OCI-LY3 (cell line): Measurements from ENCODE around the gene BPIFB6.

Experiments used
- H2AFZ ChIP-seq: fragments of 200-600, 300-600 bp; shearing (Covaris generic); 2 replicates; pipeline ENCODE4 v1.6.0; 2014; ENCODE audit warnings: antibody characterized with exemption, low read depth, low read length
- H3K27ac ChIP-seq: fragments of 200-600, 300-600 bp; sonication (generic); 2 replicates; pipeline ENCODE4 v1.5.1; 2014; ENCODE audit warnings: mild to moderate bottlenecking, low read length, moderate library complexity, mixed read lengths
- H3K27me3 ChIP-seq: fragments of 200-600, 300-600 bp; sonication (generic); 2 replicates; pipeline ENCODE4 v1.6.1; 2014; ENCODE audit warnings: low read depth, low read length, mixed read lengths
- H3K36me3 ChIP-seq: fragments of 200-600, 300-600 bp; sonication (generic); replicated peaks from 2 replicates; pipeline ENCODE3; 2014; ENCODE audit warnings: low read depth, low read length, mixed read lengths
- H3K4me1 ChIP-seq: fragments of 300-600, 200-600 bp; sonication (generic); 2 replicates; pipeline ENCODE4 v1.6.1; 2014; ENCODE audit warnings: low read length, mixed read lengths
- H3K4me2 ChIP-seq: fragments of 200-600, 300-600 bp; sonication (generic); 2 replicates; pipeline ENCODE4 v1.6.1; 2014; ENCODE audit warnings: low read length, mixed read lengths
- H3K4me3 ChIP-seq: fragments of 300-600, 200-600 bp; sonication (generic); 2 replicates; pipeline ENCODE4 v1.5.1; 2014; ENCODE audit warnings: antibody characterized with exemption, mild to moderate bottlenecking, low read length, moderate library complexity
- H3K79me2 ChIP-seq: fragments of 300-600, 200-600 bp; shearing (Covaris generic); 2 replicates; pipeline ENCODE4 v1.6.1; 2014; ENCODE audit warnings: mild to moderate bottlenecking, low read length, mixed read lengths
- H3K9ac ChIP-seq: fragments of 300-600, 200-600 bp; shearing (Covaris generic); 2 replicates; pipeline ENCODE4 v1.6.0; 2014; ENCODE audit warnings: mild to moderate bottlenecking, low read length, moderate library complexity
- H3K9me3 ChIP-seq: fragments of 200-600, 300-600 bp; shearing (Covaris generic); 2 replicates; pipeline ENCODE4 v1.6.1; 2014; ENCODE audit warnings: low read length, mixed read lengths; ENCODE audit not compliant: insufficient read depth
- H4K20me1 ChIP-seq: fragments of 200-600, 300-600 bp; sonication (generic); 2 replicates; pipeline ENCODE4 v1.6.1; 2016; ENCODE audit warnings: low read length, mixed read lengths; ENCODE audit not compliant: insufficient read depth
- EZH2phosphoT487 ChIP-seq: fragments of 200-600 bp; shearing (Covaris generic); IDR thresholded peaks from 2 replicates; pipeline ENCODE4 v1.6.1; 2018; ENCODE audit warnings: antibody characterized with exemption, mixed run types, low read depth
- TF ChIP-seq, protein P1 (sequence below): fragments of 200-600, 300-600 bp; sonication (generic); IDR thresholded peaks from 2 replicates; pipeline ENCODE4 v1.5.1; 2014; ENCODE audit warnings: antibody characterized with exemption, low read length, low read depth

Gene BPIFB6

DNA sequence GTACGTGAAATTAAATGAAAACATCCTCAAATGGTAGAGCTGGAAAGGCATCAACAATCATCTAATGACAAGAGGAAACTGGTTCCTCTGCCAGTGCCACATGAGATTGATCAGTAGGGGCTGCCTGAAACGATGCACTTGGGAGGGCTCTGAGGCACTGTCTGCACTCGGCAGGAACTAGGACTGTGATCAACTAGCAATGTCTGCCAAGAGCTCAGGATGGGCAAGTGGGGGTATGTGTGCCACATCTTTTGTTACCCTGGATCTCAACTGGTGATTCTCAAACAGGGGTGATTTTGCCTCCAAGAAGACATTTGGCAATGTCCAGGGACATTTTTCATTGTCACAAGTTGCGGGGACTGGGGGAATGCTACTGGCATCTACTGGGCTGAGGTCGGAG is 1.9 kb downstream of the BPIFB6 start:
- Histone ChIP-seq H3K9ac (no peak overlapping the region), H3K36me3 (no peaks in the 10 kb centered on the region), H3K27me3 (peaks cover 28% of the 10 kb centered on the region), H3K79me2 (no peaks in the 10 kb centered on the region), H3K4me1 (no peaks in the 10 kb centered on the region), H3K4me3 (no peak overlapping the region), H4K20me1 (no peaks in the 10 kb centered on the region), H3K9me3 (no peaks in the 10 kb centered on the region), H2AFZ (no peak overlapping the region), H3K4me2 (no peak overlapping the region), H3K27ac (no peak overlapping the region)
- TF ChIP-seq, protein P1, sequence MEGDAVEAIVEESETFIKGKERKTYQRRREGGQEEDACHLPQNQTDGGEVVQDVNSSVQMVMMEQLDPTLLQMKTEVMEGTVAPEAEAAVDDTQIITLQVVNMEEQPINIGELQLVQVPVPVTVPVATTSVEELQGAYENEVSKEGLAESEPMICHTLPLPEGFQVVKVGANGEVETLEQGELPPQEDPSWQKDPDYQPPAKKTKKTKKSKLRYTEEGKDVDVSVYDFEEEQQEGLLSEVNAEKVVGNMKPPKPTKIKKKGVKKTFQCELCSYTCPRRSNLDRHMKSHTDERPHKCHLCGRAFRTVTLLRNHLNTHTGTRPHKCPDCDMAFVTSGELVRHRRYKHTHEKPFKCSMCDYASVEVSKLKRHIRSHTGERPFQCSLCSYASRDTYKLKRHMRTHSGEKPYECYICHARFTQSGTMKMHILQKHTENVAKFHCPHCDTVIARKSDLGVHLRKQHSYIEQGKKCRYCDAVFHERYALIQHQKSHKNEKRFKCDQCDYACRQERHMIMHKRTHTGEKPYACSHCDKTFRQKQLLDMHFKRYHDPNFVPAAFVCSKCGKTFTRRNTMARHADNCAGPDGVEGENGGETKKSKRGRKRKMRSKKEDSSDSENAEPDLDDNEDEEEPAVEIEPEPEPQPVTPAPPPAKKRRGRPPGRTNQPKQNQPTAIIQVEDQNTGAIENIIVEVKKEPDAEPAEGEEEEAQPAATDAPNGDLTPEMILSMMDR = no peak
- no peak for TF ChIP-seq EZH2phosphoT487

DNA sequence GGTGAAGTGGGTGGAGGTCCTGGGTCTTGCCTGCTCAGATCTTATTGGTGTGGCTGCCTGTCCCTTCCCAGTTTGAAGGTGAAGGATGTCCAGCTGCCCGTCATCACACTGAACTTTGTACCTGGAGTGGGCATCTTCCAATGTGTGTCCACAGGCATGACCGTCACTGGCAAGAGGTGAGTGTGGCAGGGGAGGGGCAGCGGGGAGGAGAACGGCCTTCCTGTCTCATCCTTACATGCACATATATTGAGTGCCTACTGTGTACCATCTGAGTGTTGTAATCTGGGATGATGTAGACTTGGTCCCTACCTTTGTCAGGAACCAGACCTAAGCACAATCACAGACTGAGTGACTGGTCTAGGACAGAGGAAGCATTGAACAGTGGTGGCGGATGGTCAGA is 2.7 kb downstream of the BPIFB6 start:
- Histone ChIP-seq H3K79me2 (no peaks in the 10 kb centered on the region), H3K27me3 (peaks cover 24% of the 10 kb centered on the region), H3K9ac (no peak overlapping the region), H3K4me3 (no peak overlapping the region), H3K27ac (no peak overlapping the region), H3K9me3 (no peaks in the 10 kb centered on the region), H3K36me3 (no peaks in the 10 kb centered on the region), H4K20me1 (no peaks in the 10 kb centered on the region), H3K4me2 (no peak overlapping the region), H2AFZ (no peak overlapping the region), H3K4me1 (no peaks in the 10 kb centered on the region)
- TF ChIP-seq, protein P1 = no peak
- no peak for TF ChIP-seq EZH2phosphoT487

DNA sequence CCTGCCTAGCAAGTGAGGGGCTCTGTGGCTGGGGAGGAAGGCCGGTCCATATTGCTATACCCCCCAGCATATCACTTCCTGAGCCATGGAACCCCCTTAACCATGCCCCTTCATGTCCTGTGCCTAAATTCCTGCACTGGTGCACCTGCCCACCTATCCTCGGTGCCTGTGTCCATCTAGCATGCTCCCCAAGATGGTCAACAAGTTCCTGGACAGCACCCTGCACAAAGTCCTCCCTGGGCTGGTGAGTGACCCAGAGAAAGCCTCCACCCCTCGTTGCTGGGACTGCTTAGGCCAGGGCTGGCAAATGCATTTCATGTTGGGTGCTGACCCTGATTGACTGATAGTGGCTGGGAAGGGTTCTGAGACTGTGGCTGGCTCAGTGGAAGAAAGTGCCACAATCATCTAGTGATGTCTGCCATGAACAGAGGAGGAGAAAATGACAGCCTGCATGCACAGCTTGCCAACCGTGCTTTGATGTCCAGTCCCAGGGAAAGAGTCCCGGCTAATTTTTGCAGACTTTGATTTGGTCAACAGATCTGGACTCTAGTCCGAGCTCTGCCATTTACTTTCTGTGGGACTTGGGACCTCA is 3.5 kb downstream of the BPIFB6 start:
- Histone ChIP-seq H3K79me2 (no peaks in the 10 kb centered on the region), H3K9me3 (no peaks in the 10 kb centered on the region), H3K27ac (no peak overlapping the region), H3K27me3 (peaks cover 22% of the 10 kb centered on the region), H3K4me2 (no peak overlapping the region), H3K36me3 (no peaks in the 10 kb centered on the region), H3K4me3 (no peak overlapping the region), H4K20me1 (no peaks in the 10 kb centered on the region), H2AFZ (no peak overlapping the region), H3K4me1 (no peaks in the 10 kb centered on the region), H3K9ac (no peak overlapping the region)
- TF ChIP-seq EZH2phosphoT487 = no peak
- TF ChIP-seq, protein P1 = no peak

- Histone ChIP-seq H4K20me1 (no peaks in the 10 kb centered on the region), H2AFZ (no peak overlapping the region), H3K9ac (no peak overlapping the region), H3K4me1 (no peaks in the 10 kb centered on the region), H3K27ac (no peak overlapping the region), H3K27me3 (peaks cover 23% of the 10 kb centered on the region), H3K4me3 (no peak overlapping the region), H3K4me2 (no peak overlapping the region), H3K9me3 (no peaks in the 10 kb centered on the region), H3K36me3 (no peaks in the 10 kb centered on the region), H3K79me2 (no peaks in the 10 kb centered on the region)
- TF ChIP-seq EZH2phosphoT487 = no peak
- TF ChIP-seq, protein P1 = no peak
Measured at GRCh38 chr20:33037456-33037855, 6.0 kb downstream of the BPIFB6 start.
